H54 (cell line): ENCODE measurements around the gene AGPAT2.

Experiments used
- DNase-seq: peaks from one replicate; pipeline ENCODE4 v3.0.0; 2011; ENCODE audit warnings: low spot score, mixed read lengths; ENCODE audit not compliant: insufficient read length
- FAIRE-seq: peaks from 3 replicates; lab custom pipeline; 2011; peaks lifted over from hg19 to GRCh38; lab: Jason Lieb, UNC
- POLR2A ChIP-seq: IDR thresholded peaks from 2 replicates; pipeline ENCODE4 v1.6.1; 2011; ENCODE audit warnings: low read depth, mild to moderate bottlenecking, low read length

The AGPAT2 gene

GRCh38 chr9:136723989-136724388, 36.7 kb upstream of the AGPAT2 start:
- FAIRE-seq (no peak), DNase-seq (no peak)
- TF ChIP-seq POLR2A, result no peak

- DNase-seq, result no peak
- TF ChIP-seq POLR2A, result no peak
- no peak for FAIRE-seq
Observed at GRCh38 chr9:136723362-136723976, 36.2 kb upstream of the AGPAT2 start.

- DNase-seq (no peak), FAIRE-seq (no peak)
- TF ChIP-seq POLR2A, result 0 out of 2 replicates have a peak, but pooled peaks have one; percentile 3
Observed at GRCh38 chr9:136722969-136723356, 35.7 kb upstream of the AGPAT2 start.

GRCh38 chr9:136722093-136722968, 35.1 kb upstream of the AGPAT2 start:
- peak; percentile 34; the same call in 1 of the 2 replicates for TF ChIP-seq POLR2A
- no peak for DNase-seq
- no peak for FAIRE-seq

GRCh38 chr9:136721339-136722092, 34.3 kb upstream of the AGPAT2 start:
- DNase-seq (peak; percentile 94), FAIRE-seq (no peak)
- no peak for TF ChIP-seq POLR2A

GRCh38 chr9:136720898-136721338, 33.7 kb upstream of the AGPAT2 start:
- no peak for FAIRE-seq
- no peak for TF ChIP-seq POLR2A
- DNase-seq, result no peak

GRCh38 chr9:136720251-136720897, 33.1 kb upstream of the AGPAT2 start:
- FAIRE-seq (no peak), DNase-seq (no peak)
- TF ChIP-seq POLR2A, result no peak

- no peak for TF ChIP-seq POLR2A
- no peak for DNase-seq
- no peak for FAIRE-seq
Observed at GRCh38 chr9:136719195-136719880, 32.1 kb upstream of the AGPAT2 start.

- no peak for DNase-seq
- TF ChIP-seq POLR2A, result no peak
- FAIRE-seq, result no peak
Observed at GRCh38 chr9:136718345-136719194, 31.3 kb upstream of the AGPAT2 start.

- FAIRE-seq (no peak), DNase-seq (no peak)
- TF ChIP-seq POLR2A, result no peak
Observed at GRCh38 chr9:136717399-136717798, 30.1 kb upstream of the AGPAT2 start.

GRCh38 chr9:136714893-136715274, 27.6 kb upstream of the AGPAT2 start:
- FAIRE-seq (no peak), DNase-seq (no peak)
- no peak for TF ChIP-seq POLR2A
